ENCODE results near the gene TPRA1. TPM values are rescaled to one million over a fixed set of nuclear protein-coding genes. Genes with fewer than 3 reads are reported as not detected.

The TPRA1 gene
- total and polyA plus RNA-seq, 10 donors = 16.1 to 42.3 (median 29.6) TPM

GRCh38 chr3:127574880-127575878 lies 15.4 kb downstream of the TPRA1 start:
- DNase-seq = peak; percentile 95
- Histone ChIP-seq H3K27ac (peak overlapping the region in 3 of 8 donors; percentile 29 to 50 (median 38)), H3K27me3 (replicated peaks in 1 of 7) (no peaks in the 10 kb centered on the region), H3K9me3 (no peaks in the 10 kb centered on the region), H3K36me3 (peaks cover 0 to 94% (median 42%) of the 10 kb centered on the region in 6 donors), H3K4me3 (peak overlapping the region in 1 of 8 donors; percentile 31), H3K4me1 (peaks cover 5 to 23% (median 12%) of the 10 kb centered on the region in 6 donors)
- WGBS, 5 donors = 33 to 47% (median 43%) methylated on average over 37 to 46 of the region's 46 CpGs
- TF ChIP-seq, protein P1, sequence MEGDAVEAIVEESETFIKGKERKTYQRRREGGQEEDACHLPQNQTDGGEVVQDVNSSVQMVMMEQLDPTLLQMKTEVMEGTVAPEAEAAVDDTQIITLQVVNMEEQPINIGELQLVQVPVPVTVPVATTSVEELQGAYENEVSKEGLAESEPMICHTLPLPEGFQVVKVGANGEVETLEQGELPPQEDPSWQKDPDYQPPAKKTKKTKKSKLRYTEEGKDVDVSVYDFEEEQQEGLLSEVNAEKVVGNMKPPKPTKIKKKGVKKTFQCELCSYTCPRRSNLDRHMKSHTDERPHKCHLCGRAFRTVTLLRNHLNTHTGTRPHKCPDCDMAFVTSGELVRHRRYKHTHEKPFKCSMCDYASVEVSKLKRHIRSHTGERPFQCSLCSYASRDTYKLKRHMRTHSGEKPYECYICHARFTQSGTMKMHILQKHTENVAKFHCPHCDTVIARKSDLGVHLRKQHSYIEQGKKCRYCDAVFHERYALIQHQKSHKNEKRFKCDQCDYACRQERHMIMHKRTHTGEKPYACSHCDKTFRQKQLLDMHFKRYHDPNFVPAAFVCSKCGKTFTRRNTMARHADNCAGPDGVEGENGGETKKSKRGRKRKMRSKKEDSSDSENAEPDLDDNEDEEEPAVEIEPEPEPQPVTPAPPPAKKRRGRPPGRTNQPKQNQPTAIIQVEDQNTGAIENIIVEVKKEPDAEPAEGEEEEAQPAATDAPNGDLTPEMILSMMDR (IDR thresholded peaks at IDR 0.05 in 8 of 11, conservative IDR thresholded peaks at IDR 0.05 in 3 of 11) = peak; percentile 95 to 99 (median 98)
- no peak for TF ChIP-seq POLR2A (IDR thresholded peaks at IDR 0.05)
- peak; percentile 40 to 78 (median 53) for TF ChIP-seq POLR2AphosphoS5 (IDR thresholded peaks at IDR 0.05)
- intact Hi-C loops (cut with DNase I; ENCODE audit: low total_unique reads) = no loop called here

- 72 to 91% (median 84%) methylated on average over 5 of the region's 5 CpGs for WGBS, 5 donors
- peaks cover 0 to 90% (median 39%) of the 10 kb centered on the region in 6 donors for H3K36me3 ChIP-seq
- intact Hi-C loops (cut with DNase I; ENCODE audit: low total_unique reads) = no loop called here
Observed at GRCh38 chr3:127573912-127574311, 16.6 kb downstream of the TPRA1 start.

DNA sequence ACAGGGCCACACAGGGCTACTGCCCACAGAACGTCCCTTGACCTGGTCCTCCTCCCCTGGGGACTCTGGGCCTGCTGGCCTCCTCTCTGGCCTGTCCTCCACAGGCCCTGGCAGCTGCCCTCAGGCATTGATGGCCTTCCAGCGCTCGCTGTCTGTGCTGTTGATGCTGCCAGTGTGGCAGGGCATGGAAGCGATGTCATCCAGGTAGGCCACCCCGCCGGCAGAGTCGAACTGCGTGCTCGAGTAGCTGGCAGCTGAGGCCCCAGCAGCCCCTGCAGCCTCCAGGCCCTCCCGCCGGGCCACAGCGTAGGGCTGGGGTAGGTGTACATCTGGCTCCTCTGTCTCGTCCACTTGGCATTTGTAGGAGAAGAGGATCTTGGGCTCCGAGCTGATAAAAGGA lies 17.1 kb downstream of the TPRA1 start:
- Histone ChIP-seq H3K9me3 (no peaks in the 10 kb centered on the region), H3K4me3 (no peak overlapping the region), H3K27me3 (replicated peaks in 1 of 7) (no peaks in the 10 kb centered on the region), H3K27ac (no peak overlapping the region), H3K36me3 (peaks cover 0 to 93% (median 38%) of the 10 kb centered on the region in 6 donors), H3K4me1 (peaks cover 5 to 20% (median 12%) of the 10 kb centered on the region in 6 donors)
- DNase-seq = no peak
- TF ChIP-seq, protein P1 (IDR thresholded peaks at IDR 0.05 in 8 of 11, conservative IDR thresholded peaks at IDR 0.05 in 3 of 11) = no peak
- peak in 1 of 3 donors; percentile 8 for TF ChIP-seq POLR2AphosphoS5 (IDR thresholded peaks at IDR 0.05)
- WGBS, 5 donors = 88 to 97% (median 96%) methylated on average over 7 to 14 of the region's 14 CpGs
- intact Hi-C loops (cut with DNase I; ENCODE audit: low total_unique reads) = no loop called here

More at GRCh38 chr3:127573912-127574311, 16.6 kb downstream of the TPRA1 start:
- Histone ChIP-seq H3K4me3 (no peak overlapping the region), H3K27me3 (replicated peaks in 1 of 7) (no peaks in the 10 kb centered on the region), H3K4me1 (peaks cover 5 to 20% (median 12%) of the 10 kb centered on the region in 6 donors), H3K9me3 (no peaks in the 10 kb centered on the region), H3K27ac (no peak overlapping the region)
- no peak for DNase-seq
- TF ChIP-seq POLR2A (IDR thresholded peaks at IDR 0.05) = no peak
- TF ChIP-seq, protein P1 (IDR thresholded peaks at IDR 0.05 in 8 of 11, conservative IDR thresholded peaks at IDR 0.05 in 3 of 11) = no peak
- TF ChIP-seq POLR2AphosphoS5 (IDR thresholded peaks at IDR 0.05) = no peak

DNA sequence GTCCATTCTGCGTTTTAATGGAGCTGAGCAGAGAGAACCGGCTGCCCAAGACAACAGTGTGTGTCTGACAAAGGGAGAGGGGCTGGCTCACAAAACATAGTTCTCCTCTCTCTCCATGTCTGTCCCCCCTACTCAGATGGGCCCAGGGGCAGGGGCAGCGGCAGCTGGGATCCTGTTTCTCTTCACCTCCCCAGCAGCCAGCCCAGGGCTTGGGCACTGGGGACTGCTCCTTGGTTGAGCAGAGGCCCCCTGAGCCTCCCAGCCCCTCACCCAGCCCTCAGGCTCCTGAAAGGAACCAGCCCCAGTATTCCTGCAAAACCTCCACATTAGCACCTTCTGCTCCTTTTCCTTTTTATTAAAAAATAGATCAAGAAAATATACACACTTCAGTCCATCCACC lies 17.8 kb downstream of the TPRA1 start:
- DNase-seq = no peak
- intact Hi-C loops (cut with DNase I; ENCODE audit: low total_unique reads) = no loop called here
- Histone ChIP-seq H3K4me3 (no peak overlapping the region), H3K9me3 (no peaks in the 10 kb centered on the region), H3K4me1 (peaks cover 5 to 20% (median 12%) of the 10 kb centered on the region in 6 donors), H3K27me3 (replicated peaks in 1 of 7) (no peaks in the 10 kb centered on the region), H3K27ac (no peak overlapping the region), H3K36me3 (peaks cover 0 to 91% (median 37%) of the 10 kb centered on the region in 6 donors)
- no peak for TF ChIP-seq POLR2AphosphoS5 (IDR thresholded peaks at IDR 0.05)
- no peak for TF ChIP-seq POLR2A (IDR thresholded peaks at IDR 0.05)
- TF ChIP-seq, protein P1 (IDR thresholded peaks at IDR 0.05 in 8 of 11, conservative IDR thresholded peaks at IDR 0.05 in 3 of 11) = no peak
- 92 to 98% (median 96%) methylated on average over 3 of the region's 3 CpGs for WGBS, 5 donors
